ENCODE measurements around the gene CTCF.

The CTCF gene

GRCh38 chr16:67685388-67686112 lies 123.2 kb downstream of the CTCF start:
- no peak for DNase-seq (ENCODE audit: low spot score)
